ENCODE measurements around the gene GBP2. TPM values are rescaled to one million over a fixed set of nuclear protein-coding genes. Genes with fewer than 3 reads are reported as not detected.

GBP2 gene
- 12.2 TPM for total RNA-seq
- long read RNA-seq, transcript GBP2-201 (11 exons, 2,220 nt) = major isoform, 15 of 22 reads
- long read RNA-seq, partial matches to known transcripts = 4 of 22 reads
- long read RNA-seq, other reads (novel, unspliced or antisense) = 3 of 22 reads

GRCh38 chr1:89125913-89126580 lies at the start of gene GBP2:
Gene GBP2, minus strand, starts transcription at chr1:89126114. Its CDS starts 4,148 bp downstream, at chr1:89121966.
- ATAC-seq (peak; percentile 86), DNase-seq (no peak)
- intact Hi-C loops (cut with micrococcal nuclease) = no loop called here

GRCh38 chr1:89174491-89174890 lies 48.6 kb upstream of the GBP2 start:
- intact Hi-C loops (cut with micrococcal nuclease) = no loop called here
- DNase-seq (no peak), ATAC-seq (no peak)

- ATAC-seq = no peak
- intact Hi-C loops (cut with micrococcal nuclease) = no loop called here
- no peak for DNase-seq
Observed at GRCh38 chr1:89172468-89173143, 46.7 kb upstream of the GBP2 start.

GRCh38 chr1:89171067-89171438 lies 45.1 kb upstream of the GBP2 start:
- ATAC-seq (no peak), DNase-seq (no peak)
- intact Hi-C loops (cut with micrococcal nuclease) = no loop called here

GRCh38 chr1:89170170-89171066 lies 44.5 kb upstream of the GBP2 start:
- no peak for DNase-seq
- intact Hi-C loops (cut with micrococcal nuclease) = no loop called here
- no peak for ATAC-seq

- intact Hi-C loops (cut with micrococcal nuclease) = no loop called here
- ATAC-seq (no peak), DNase-seq (no peak)
Observed at GRCh38 chr1:89169166-89169565, 43.3 kb upstream of the GBP2 start.

- DNase-seq (no peak), ATAC-seq (no peak)
- intact Hi-C loops (cut with micrococcal nuclease) = no loop called here
Observed at GRCh38 chr1:89167590-89168230, 41.8 kb upstream of the GBP2 start.

- intact Hi-C loops (cut with micrococcal nuclease) = no loop called here
- DNase-seq = no peak
Observed at GRCh38 chr1:89166705-89167104, 40.8 kb upstream of the GBP2 start.

GRCh38 chr1:89165811-89166210 lies 39.9 kb upstream of the GBP2 start:
- intact Hi-C loops (cut with micrococcal nuclease) = no loop called here
- DNase-seq (no peak), ATAC-seq (no peak)

More at GRCh38 chr1:89166705-89167104, 40.8 kb upstream of the GBP2 start:
- ATAC-seq = no peak

- no peak for ATAC-seq
- intact Hi-C loops (cut with micrococcal nuclease) = no loop called here
- no peak for DNase-seq
Observed at GRCh38 chr1:89151047-89151446, 25.1 kb upstream of the GBP2 start.

- no peak for DNase-seq
- intact Hi-C loops (cut with micrococcal nuclease) = no loop called here
- ATAC-seq = no peak
Observed at GRCh38 chr1:89149976-89150375, 24.1 kb upstream of the GBP2 start.

- DNase-seq = no peak
- peak; percentile 37 for ATAC-seq
- intact Hi-C loops (cut with micrococcal nuclease) = no loop called here
Observed at GRCh38 chr1:89149229-89149628, 23.3 kb upstream of the GBP2 start.

- intact Hi-C loops (cut with micrococcal nuclease) = loop anchor here (2.0 kb wide), 1 partner anchor 13 kb away; no protein-coding TSS in a partner anchor
- ATAC-seq (peak; percentile 32), DNase-seq (no peak)
Observed at GRCh38 chr1:89147678-89148658, 22.1 kb upstream of the GBP2 start.

GRCh38 chr1:89146721-89147120 lies 20.8 kb upstream of the GBP2 start:
- no peak for ATAC-seq
- DNase-seq = no peak
- intact Hi-C loops (cut with micrococcal nuclease) = loop anchor here (2.0 kb wide), 1 partner anchor 14 kb away; no protein-coding TSS in a partner anchor

- DNase-seq (no peak), ATAC-seq (no peak)
- intact Hi-C loops (cut with micrococcal nuclease) = no loop called here
Observed at GRCh38 chr1:89143484-89143883, 17.6 kb upstream of the GBP2 start.

- no peak for DNase-seq
- intact Hi-C loops (cut with micrococcal nuclease) = no loop called here
- ATAC-seq = no peak
Observed at GRCh38 chr1:89142160-89142559, 16.2 kb upstream of the GBP2 start.

- no peak for DNase-seq
- intact Hi-C loops (cut with micrococcal nuclease) = no loop called here
- ATAC-seq = no peak
Observed at GRCh38 chr1:89133747-89134146, 7.8 kb upstream of the GBP2 start.

GRCh38 chr1:89130716-89131115 lies 4.8 kb upstream of the GBP2 start:
- ATAC-seq (no peak), DNase-seq (no peak)
- intact Hi-C loops (cut with micrococcal nuclease) = no loop called here

All from left ventricle myocardium superior (tissue), 1 donor.